ENCODE data around the gene LTBP2. TPM values are rescaled to one million over a fixed set of nuclear protein-coding genes. Genes with fewer than 3 reads are reported as not detected.

The LTBP2 gene
- total RNA-seq, 2 experiments from 2014 or later, result 0.04 to 0.05 TPM

GRCh38 chr14:74505831-74506230 lies 106.2 kb downstream of the LTBP2 start:
- H3K4me1 Mint-ChIP-seq (ENCODE audit: low read depth), result peaks cover 3% of the 10 kb centered on the region
- no peak overlapping the region for H3K27ac Mint-ChIP-seq
- H3K9me3 Mint-ChIP-seq, result no peaks in the 10 kb centered on the region
- no peak overlapping the region for H3K4me3 Mint-ChIP-seq
- CTCF ChIA-PET, result no interaction called here
- DNase-seq, result no peak
- intact Hi-C loops (cut with micrococcal nuclease), result no loop called here
- POLR2A ChIA-PET, result no interaction called here
- no peak for ATAC-seq
- no peaks in the 10 kb centered on the region for H3K27me3 Mint-ChIP-seq
- H3K36me3 Mint-ChIP-seq (ENCODE audit: low read depth), result no peaks in the 10 kb centered on the region
- TF ChIP-seq CTCF (IDR thresholded peaks at IDR 0.05), result no peak

GRCh38 chr14:74504874-74505720 lies 106.9 kb downstream of the LTBP2 start:
- POLR2A ChIA-PET, result no interaction called here
- H3K27me3 Mint-ChIP-seq, result no peaks in the 10 kb centered on the region
- H3K4me1 Mint-ChIP-seq (ENCODE audit: low read depth), result peaks cover 3% of the 10 kb centered on the region
- H3K4me3 Mint-ChIP-seq, result no peak overlapping the region
- H3K36me3 Mint-ChIP-seq (ENCODE audit: low read depth), result no peaks in the 10 kb centered on the region
- CTCF ChIA-PET, result interaction anchor here (0.7 kb wide), 1 partner anchor 248 kb away, joined by 3 read pairs; no protein-coding TSS in a partner anchor
- no peak for TF ChIP-seq CTCF (IDR thresholded peaks at IDR 0.05)
- intact Hi-C loops (cut with micrococcal nuclease), result no loop called here
- ATAC-seq (no peak), DNase-seq (no peak)
- H3K27ac Mint-ChIP-seq, result no peak overlapping the region
- H3K9me3 Mint-ChIP-seq, result no peaks in the 10 kb centered on the region

GRCh38 chr14:74504412-74504811 lies 107.6 kb downstream of the LTBP2 start:
- Mint-ChIP-seq H3K4me1 (ENCODE audit: low read depth) (peaks cover 3% of the 10 kb centered on the region), H3K4me3 (no peak overlapping the region), H3K36me3 (ENCODE audit: low read depth) (no peaks in the 10 kb centered on the region), H3K9me3 (no peaks in the 10 kb centered on the region), H3K27me3 (no peaks in the 10 kb centered on the region), H3K27ac (no peak overlapping the region)
- ChIA-PET POLR2A (no interaction called here), CTCF (interaction anchor here (0.7 to 0.8 kb wide), 2 partner anchors 10 to 247 kb away, joined by 3 read pairs; partner anchors contain the start of gene ISCA2)
- ATAC-seq (no peak), DNase-seq (no peak)
- intact Hi-C loops (cut with micrococcal nuclease), result no loop called here
- no peak for TF ChIP-seq CTCF (IDR thresholded peaks at IDR 0.05)

- no peak overlapping the region for H3K4me3 Mint-ChIP-seq
- intact Hi-C loops (cut with micrococcal nuclease), result no loop called here
- H3K9me3 Mint-ChIP-seq, result no peaks in the 10 kb centered on the region
- no peaks in the 10 kb centered on the region for H3K36me3 Mint-ChIP-seq (ENCODE audit: low read depth)
- DNase-seq, result no peak
- POLR2A ChIA-PET, result no interaction called here
- no peaks in the 10 kb centered on the region for H3K27me3 Mint-ChIP-seq
- H3K4me1 Mint-ChIP-seq (ENCODE audit: low read depth), result peaks cover 3% of the 10 kb centered on the region
- no peak for TF ChIP-seq CTCF (IDR thresholded peaks at IDR 0.05)
- no peak for ATAC-seq
- no peak overlapping the region for H3K27ac Mint-ChIP-seq
- CTCF ChIA-PET, result interaction anchor here (0.8 kb wide), 1 partner anchor 10 kb away, joined by 3 read pairs; the partner anchor contains the start of gene ISCA2
These were observed 108.1 kb downstream of the LTBP2 start for GRCh38 chr14:74503938-74504335.

- Mint-ChIP-seq H3K27ac (no peak overlapping the region), H3K4me1 (ENCODE audit: low read depth) (peaks cover 3% of the 10 kb centered on the region), H3K27me3 (no peaks in the 10 kb centered on the region), H3K4me3 (no peak overlapping the region), H3K9me3 (no peaks in the 10 kb centered on the region), H3K36me3 (ENCODE audit: low read depth) (no peaks in the 10 kb centered on the region)
- ATAC-seq (no peak), DNase-seq (no peak)
- ChIA-PET CTCF (interaction anchor here (0.8 kb wide), 1 partner anchor 9 kb away, joined by 3 read pairs; the partner anchor contains the start of gene ISCA2), POLR2A (no interaction called here)
- TF ChIP-seq CTCF (IDR thresholded peaks at IDR 0.05), result no peak
- intact Hi-C loops (cut with micrococcal nuclease), result no loop called here
These were observed 108.6 kb downstream of the LTBP2 start for GRCh38 chr14:74503291-74503937.
